IMR-90 (cell line): Measurements from ENCODE around the gene EPB41L2. TPM values are rescaled to one million over a fixed set of nuclear protein-coding genes. Genes with fewer than 3 reads are reported as not detected.

ENCODE experiments used
- ATAC-seq: fragments of 200-7000 bp; cut with Tn5 transposase; 2 replicates; pipeline ENCODE4 v1.9.1; 2020; ENCODE audit warnings: low read depth, mild to moderate bottlenecking, moderate library complexity
- BruUV-seq: library from RNA; stranded (reverse); fragments of 400-500 nt; replicated peaks from 2 replicates; lab custom pipeline; 2021; lab: Mats Ljungman, UMichigan
- CTCF ChIA-PET: fragments of 300-600 bp; formaldehyde crosslinking; extraction: SDS; loops from one replicate; lab custom pipeline; 2021; ENCODE audit warnings: antibody characterized with exemption; lab: Yijun Ruan, JAX
- POLR2A ChIA-PET: fragments of 300-600 bp; sonication (Branson Sonifier 250); formaldehyde crosslinking; loops from one replicate; lab custom pipeline; 2022; ENCODE audit warnings: antibody characterized with exemption; ENCODE audit not compliant: unreplicated experiment; lab: Charles Lee
- DNase-seq: peaks from one replicate; pipeline ENCODE4 v3.0.0; 2013
- H2AFZ ChIP-seq: replicated peaks from 2 replicates; pipeline ENCODE3; 2013; ENCODE audit warnings: low read length, mild to moderate bottlenecking; ENCODE audit not compliant: poor library complexity
- H2AK5ac ChIP-seq: 2 replicates; pipeline ENCODE4 v1.6.1; 2013; ENCODE audit warnings: low read depth, low read length, inconsistent platforms
- H2AK9ac ChIP-seq: replicated peaks from 2 replicates; pipeline ENCODE3; 2013; ENCODE audit warnings: mild to moderate bottlenecking, low read depth, low read length, moderate library complexity; ENCODE audit not compliant: poor library complexity
- H2BK120ac ChIP-seq: 2 replicates; pipeline ENCODE4 v1.6.1; 2013; ENCODE audit warnings: low read depth, low read length, inconsistent platforms
- H2BK15ac ChIP-seq: 3 replicates; pipeline ENCODE4 v1.6.1; 2013; ENCODE audit warnings: low read depth, low read length, inconsistent platforms
- H2BK20ac ChIP-seq: 2 replicates; pipeline ENCODE4 v1.6.1; 2013; ENCODE audit warnings: low read depth, mild to moderate bottlenecking, inconsistent platforms, low read length, moderate library complexity
- H2BK5ac ChIP-seq: 2 replicates; pipeline ENCODE4 v1.6.1; 2013; ENCODE audit warnings: mild to moderate bottlenecking, low read depth, low read length, inconsistent platforms; ENCODE audit not compliant: poor library complexity, severe bottlenecking
- H3K14ac ChIP-seq: replicated peaks from 2 replicates; pipeline ENCODE4 v1.6.1; 2013; ENCODE audit warnings: low read depth, low read length, inconsistent platforms
- H3K18ac ChIP-seq: 2 replicates; pipeline ENCODE4 v1.6.1; 2013; ENCODE audit warnings: low read depth, low read length, control low read depth
- H3K23ac ChIP-seq: 2 replicates; pipeline ENCODE4 v1.6.1; 2013; ENCODE audit warnings: low read depth, low read length, inconsistent platforms
- H3K27ac ChIP-seq: 2 replicates; pipeline ENCODE4 v1.5.1; 2013; ENCODE audit warnings: mild to moderate bottlenecking, control low read depth, low read length; ENCODE audit not compliant: insufficient read depth
- H3K27me3 ChIP-seq: 2 replicates; pipeline ENCODE4 v1.6.1; 2013; ENCODE audit warnings: low read length; ENCODE audit not compliant: control insufficient read depth, insufficient read depth
- H3K36me3 ChIP-seq: 2 replicates; pipeline ENCODE4 v1.6.1; 2013; ENCODE audit warnings: low read length, mixed read lengths; ENCODE audit not compliant: control insufficient read depth, insufficient read depth
- H3K4ac ChIP-seq: 2 replicates; pipeline ENCODE4 v1.6.1; 2013; ENCODE audit warnings: low read depth, low read length, inconsistent platforms
- H3K4me1 ChIP-seq: 2 replicates; pipeline ENCODE4 v1.6.1; 2013; ENCODE audit warnings: low read length, mixed read lengths; ENCODE audit not compliant: control insufficient read depth, insufficient read depth
- H3K4me2 ChIP-seq: 2 replicates; pipeline ENCODE4 v1.6.1; 2013; ENCODE audit warnings: low read depth, mild to moderate bottlenecking, control low read depth, low read length, moderate library complexity
- H3K4me3 ChIP-seq: 2 replicates; pipeline ENCODE4 v1.5.1; 2013; ENCODE audit warnings: low read depth, mild to moderate bottlenecking, control low read depth, low read length, moderate library complexity; ENCODE audit not compliant: insufficient read depth
- H3K56ac ChIP-seq: 2 replicates; pipeline ENCODE4 v1.6.1; 2013; ENCODE audit warnings: low read length, inconsistent platforms; ENCODE audit not compliant: insufficient read depth; ENCODE audit errors: extremely low read depth
- H3K79me1 ChIP-seq, 2 experiments: 2 replicates each; pipeline ENCODE4 v1.6.1; 2013; ENCODE audit warnings: low read length in 2 of 2, inconsistent platforms in 1 of 2, low read depth in 1 of 2
- H3K9ac ChIP-seq: 2 replicates; pipeline ENCODE4 v1.6.1; 2013; ENCODE audit warnings: low read depth, low read length, control low read depth
- H3K9me1 ChIP-seq: 2 replicates; pipeline ENCODE4 v1.6.1; 2013; ENCODE audit warnings: low read length, inconsistent platforms; ENCODE audit not compliant: insufficient read depth
- H3K9me3 ChIP-seq: 2 replicates; pipeline ENCODE4 v1.6.1; 2013; ENCODE audit warnings: low read length; ENCODE audit not compliant: control insufficient read depth, insufficient read depth
- H4K20me1 ChIP-seq: 2 replicates; pipeline ENCODE4 v1.6.1; 2013; ENCODE audit warnings: low read length, inconsistent platforms; ENCODE audit not compliant: insufficient read depth
- H4K5ac ChIP-seq: 2 replicates; pipeline ENCODE4 v1.6.1; 2013; ENCODE audit warnings: mild to moderate bottlenecking, low read depth, low read length, control low read depth
- H4K8ac ChIP-seq, 2 experiments: 2 replicates each; pipeline ENCODE4 v1.6.1; 2013; ENCODE audit warnings: low read depth in 2 of 2, low read length in 2 of 2, control low read depth in 1 of 2, inconsistent platforms in 1 of 2
- H4K91ac ChIP-seq: 2 replicates; pipeline ENCODE4 v1.6.1; 2013; ENCODE audit warnings: low read depth, low read length, inconsistent platforms; ENCODE audit not compliant: insufficient read depth
- CHD1 ChIP-seq: IDR thresholded peaks from 2 replicates; pipeline ENCODE4 v1.6.1; 2012; ENCODE audit warnings: low read depth, low read length, improper control_type of control experiment
- CTCF ChIP-seq: conservative IDR thresholded peaks from 2 replicates; pipeline ENCODE4 v1.5.1; 2012; ENCODE audit warnings: mild to moderate bottlenecking, low read depth, low read length, improper control_type of control experiment
- ELK1 ChIP-seq: fragments of 150-350 bp; IDR thresholded peaks from 2 replicates; pipeline ENCODE4 v1.6.1; 2016; ENCODE audit warnings: low read depth, mild to moderate bottlenecking, low read length, moderate library complexity, borderline replicate concordance
- FOS ChIP-seq: fragments of 150-350 bp; IDR thresholded peaks from 2 replicates; pipeline ENCODE4 v1.6.1; 2016; ENCODE audit warnings: low read depth, low read length
- MAZ ChIP-seq: IDR thresholded peaks from 2 replicates; pipeline ENCODE4 v1.6.1; 2012; ENCODE audit warnings: low read depth, mild to moderate bottlenecking, low read length, improper control_type of control experiment, moderate library complexity, borderline replicate concordance
- MXI1 ChIP-seq: IDR thresholded peaks from 2 replicates; pipeline ENCODE4 v1.6.1; 2012; ENCODE audit warnings: low read depth, mild to moderate bottlenecking, low read length, moderate library complexity, borderline replicate concordance
- POLR2A ChIP-seq: IDR thresholded peaks from 2 replicates; pipeline ENCODE4 v1.6.1; 2012; ENCODE audit warnings: mild to moderate bottlenecking, low read depth, low read length
- RCOR1 ChIP-seq: IDR thresholded peaks from 2 replicates; pipeline ENCODE4 v1.6.1; 2012; ENCODE audit warnings: mild to moderate bottlenecking, low read length, improper control_type of control experiment; ENCODE audit not compliant: insufficient replicate concordance
- SMC3 ChIP-seq: fragments of 150-350 bp; IDR thresholded peaks from 2 replicates; pipeline ENCODE4 v1.6.1; 2016; ENCODE audit warnings: low read depth, mild to moderate bottlenecking, antibody characterized with exemption, low read length, moderate library complexity
- USF2 ChIP-seq: fragments of 150-350 bp; IDR thresholded peaks from 2 replicates; pipeline ENCODE4 v1.6.1; 2017; ENCODE audit warnings: mild to moderate bottlenecking, antibody characterized with exemption, low read length, low read depth
- WGBS, 2 experiments: methylation state at CpG; one replicate each; pipeline versions ENCODE4 v1.1.5 to v1.1.7; 2013; ENCODE audit warnings: missing lambda C conversion rate in 2 of 2; ENCODE audit not compliant: insufficient read length in 1 of 2; ENCODE audit errors: extremely low coverage in 2 of 2; 5-methylcytosine and 5-hydroxymethylcytosine counted together
- dilution Hi-C: fragments of 300-500 bp; cut with HindIII; formaldehyde crosslinking; loops from one replicate; pipeline ENCODE4 v1.14.3; 2018; ENCODE audit warnings: low sequenced_read_pairs; ENCODE audit not compliant: unreplicated experiment
- in situ Hi-C: fragments of 300-500 bp; cut with MboI; formaldehyde crosslinking; loops from 3 replicates; pipeline ENCODE4 v1.14.3; 2019; ENCODE audit warnings: low sequenced_read_pairs, inconsistent platforms, mixed read lengths
- intact Hi-C: fragments of 100-400 bp; cut with micrococcal nuclease; formaldehyde crosslinking; loops from 2 replicates; pipeline ENCODE4 v1.10.0; 2022
- polyA plus RNA-seq, 3 experiments: library from polyadenylated mRNA; depleted of rRNA; stranded (reverse); fragments of >200 nt; gene quantifications; 2 replicates each; pipeline ENCODE4 v1.2.3, GENCODE V29; 2012; ENCODE audit warnings: low replicate concordance in 1 of 3
- total RNA-seq: library from RNA; depleted of rRNA; stranded (reverse); fragments of >200 nt; gene quantifications from 2 replicates; pipeline ENCODE4 v1.2.3, GENCODE V29; 2012

EPB41L2 gene
- total and polyA plus RNA-seq, 2 of the 4 experiments (the other 2 are of a cell fraction), result 85.7 to 99.8 TPM

GRCh38 chr6:131007286-131007685, 55.8 kb downstream of the EPB41L2 start:
- TF ChIP-seq SMC3, result no peak
- TF ChIP-seq USF2, result no peak
- TF ChIP-seq ELK1, result no peak
- no peak for TF ChIP-seq CHD1
- no peak for TF ChIP-seq MAZ
- no peak for TF ChIP-seq FOS
- TF ChIP-seq CTCF, result no peak
- no peak for TF ChIP-seq MXI1
- TF ChIP-seq POLR2A, result no peak
- TF ChIP-seq RCOR1, result no peak
- ChIA-PET CTCF (no interaction called here), POLR2A (no interaction called here)
- H2BK20ac ChIP-seq, result no peak overlapping the region
- no peaks in the 10 kb centered on the region for H3K27me3 ChIP-seq
- peaks cover 55 to 78% of the 10 kb centered on the region in 2 experiments for H3K79me1 ChIP-seq
- H2AK9ac ChIP-seq, result no peak overlapping the region
- no peak overlapping the region for H4K5ac ChIP-seq
- in situ Hi-C loops, result no loop called here
- intact Hi-C loops, result no loop called here
- H2AFZ ChIP-seq, result no peak overlapping the region
- 100% methylated on average over 2 of the region's 5 CpGs; no CpG with 5 or more reads in 1 of the 2 experiments for WGBS, 2 experiments
- no peak overlapping the region for H2BK15ac ChIP-seq
- no peak overlapping the region for H3K27ac ChIP-seq
- DNase-seq (no peak), ATAC-seq (no peak)
- no peak overlapping the region for H2AK5ac ChIP-seq
- H3K4ac ChIP-seq, result no peak overlapping the region
- no TSS peak for BruUV-seq
- H3K36me3 ChIP-seq, result no peaks in the 10 kb centered on the region; the same call in 1 of the 2 replicates
- H2BK5ac ChIP-seq, result no peak overlapping the region
- peaks cover 9% of the 10 kb centered on the region; the same call in 1 of the 2 replicates for H3K9me1 ChIP-seq
- H3K9ac ChIP-seq, result no peak overlapping the region
- dilution Hi-C loops, result no loop called here
- peaks cover 11% of the 10 kb centered on the region for H3K9me3 ChIP-seq
- no peak overlapping the region for H4K8ac ChIP-seq
- no peak overlapping the region for H3K56ac ChIP-seq
- no peak overlapping the region for H4K91ac ChIP-seq
- H3K23ac ChIP-seq, result no peak overlapping the region
- H2BK120ac ChIP-seq, result no peak overlapping the region
- H3K18ac ChIP-seq, result no peak overlapping the region
- H3K4me1 ChIP-seq, result peaks cover 18% of the 10 kb centered on the region
- H3K4me3 ChIP-seq, result no peak overlapping the region
- no peak overlapping the region for H3K14ac ChIP-seq
- H4K20me1 ChIP-seq, result peaks cover 29% of the 10 kb centered on the region
- H3K4me2 ChIP-seq, result no peak overlapping the region
